NCI-H146 (cell line): ENCODE data around the gene LEFTY2.
"Not testable (repeated sequence)": the region's sequence is repeated elsewhere in the genome, so short reads cannot be mapped to it uniquely, and the experiment has no call there.

Experiments used
- DNase-seq: peaks from one replicate; lab custom pipeline; 2025; lab: John Stamatoyannopoulos, UW

Gene LEFTY2

DNA sequence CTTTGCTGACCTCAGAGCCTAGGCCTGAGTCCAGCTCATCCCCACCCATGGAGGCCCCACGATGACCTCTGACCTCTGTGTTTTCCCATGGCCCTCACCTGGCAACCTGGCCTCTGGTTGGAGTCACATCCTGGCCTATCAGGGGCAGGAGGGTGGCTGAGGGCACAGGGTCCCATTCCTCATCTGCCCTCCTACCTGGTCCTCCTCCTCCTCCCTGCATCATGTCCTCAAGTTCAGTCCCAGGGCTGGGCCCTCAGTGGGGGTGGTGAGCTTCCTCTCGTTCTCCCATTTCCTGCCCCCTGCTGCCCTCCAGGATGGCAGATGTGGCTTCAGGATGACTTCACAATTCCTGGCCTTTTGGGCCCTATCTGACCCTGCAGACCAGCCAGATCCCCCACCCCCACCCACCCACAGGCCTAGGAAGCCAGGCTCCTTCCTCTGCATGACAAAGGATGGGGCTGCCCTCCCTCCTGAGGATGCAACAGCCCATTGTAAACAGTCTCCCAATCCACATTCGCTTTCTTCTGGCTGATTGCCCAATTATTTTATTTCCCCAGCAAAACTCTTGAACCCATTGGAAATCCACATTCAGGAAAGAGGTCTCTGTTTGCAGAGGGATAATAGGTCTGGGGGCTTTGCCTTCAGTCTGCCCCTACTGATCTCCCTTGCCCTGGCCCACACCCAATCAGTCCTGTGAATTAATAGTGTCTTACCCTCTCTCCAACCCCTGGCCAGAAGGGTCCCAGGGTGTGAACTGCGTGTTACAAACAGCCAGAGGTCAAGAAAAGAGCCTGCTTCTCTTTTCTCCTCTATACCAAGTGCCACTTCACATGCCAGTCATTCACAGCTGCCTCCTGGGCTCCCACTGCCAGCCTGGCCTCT is 41.7 kb downstream of the LEFTY2 start:
- no peak for DNase-seq

- DNase-seq, result peak; percentile 87
These were observed 43.2 kb downstream of the LEFTY2 start for GRCh38 chr1:225897595-225898514.

DNA sequence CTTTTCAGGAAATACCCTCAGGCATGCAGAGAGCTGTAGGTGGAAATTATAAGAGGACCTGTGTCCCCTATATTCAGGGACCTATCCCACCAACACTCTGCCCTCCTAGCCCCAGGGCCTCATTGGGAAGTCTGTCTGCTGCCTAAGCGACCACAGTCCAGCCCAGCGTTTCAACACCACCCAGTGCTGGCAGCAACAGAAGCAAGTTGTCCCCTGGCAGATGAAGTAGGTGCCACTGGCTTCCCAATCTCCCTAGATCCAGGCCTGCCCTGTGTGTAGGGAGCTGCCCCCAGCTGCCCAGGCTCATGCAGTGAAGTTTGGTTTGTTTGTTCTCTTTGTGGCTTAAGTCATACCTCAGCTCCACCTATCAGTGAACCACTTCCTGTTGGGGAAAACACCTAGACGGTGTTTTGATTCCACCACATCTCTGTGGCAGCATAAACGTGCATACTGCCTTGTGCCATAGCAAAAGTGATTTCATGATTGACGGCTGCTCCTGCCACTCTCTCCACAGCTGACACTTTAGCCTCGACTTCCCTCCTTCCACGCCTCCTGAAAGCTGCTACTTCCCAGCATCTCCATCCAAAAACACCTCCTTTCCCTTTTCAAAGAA is 44.0 kb downstream of the LEFTY2 start:
- peak; percentile 15 for DNase-seq

- no peak for DNase-seq
These were observed 44.5 kb downstream of the LEFTY2 start for GRCh38 chr1:225896494-225896893.

- no peak for DNase-seq
These were observed 48.7 kb downstream of the LEFTY2 start for GRCh38 chr1:225892307-225892706.

DNA sequence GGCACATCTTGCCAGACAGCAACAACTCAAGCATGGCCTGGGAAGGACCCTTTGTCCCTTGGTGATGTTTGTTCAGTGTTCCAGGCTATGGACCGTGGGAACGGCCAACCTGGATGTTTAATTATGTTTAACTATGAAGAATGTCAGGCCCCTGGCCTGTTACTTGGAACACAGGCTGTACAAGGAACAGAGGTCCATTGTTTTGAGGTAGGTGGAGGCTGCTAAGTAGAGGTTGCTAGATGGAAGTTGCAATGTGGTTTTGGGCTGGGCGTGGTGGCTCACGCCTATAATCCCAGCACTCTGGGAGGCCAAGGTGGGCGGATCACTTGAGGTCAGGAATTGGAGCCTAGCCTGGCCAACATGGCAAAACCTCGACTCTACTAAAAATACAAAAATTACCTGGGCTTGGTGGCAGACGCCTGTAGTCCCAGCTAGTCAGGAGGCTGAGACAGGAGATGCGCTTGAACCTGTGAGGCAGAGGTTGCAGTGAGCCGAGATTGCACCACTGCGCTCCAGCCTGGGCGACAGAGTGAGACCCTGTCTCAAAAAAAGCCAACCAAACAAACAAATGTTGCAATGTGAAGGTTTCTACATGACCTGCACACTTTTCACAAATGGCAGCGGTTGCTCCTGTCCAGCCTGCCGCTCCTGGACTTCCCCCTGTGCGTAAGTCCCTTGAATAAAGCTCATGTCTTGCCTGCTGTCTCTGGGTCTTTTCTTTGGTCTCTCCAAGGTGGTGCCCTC is 49.6 kb downstream of the LEFTY2 start:
- no peak for DNase-seq

GRCh38 chr1:225890346-225891228 is 50.4 kb downstream of the LEFTY2 start:
- DNase-seq, result no peak

- DNase-seq, result no peak
These were observed 51.3 kb downstream of the LEFTY2 start for GRCh38 chr1:225889743-225890142.

- no peak for DNase-seq
These were observed 52.0 kb downstream of the LEFTY2 start, which contains the start of gene LEFTY1 for GRCh38 chr1:225888898-225889601. Gene LEFTY1 (minus strand): TSS chr1:225889146. CDS start chr1:225889066, 80 bp downstream.

DNA sequence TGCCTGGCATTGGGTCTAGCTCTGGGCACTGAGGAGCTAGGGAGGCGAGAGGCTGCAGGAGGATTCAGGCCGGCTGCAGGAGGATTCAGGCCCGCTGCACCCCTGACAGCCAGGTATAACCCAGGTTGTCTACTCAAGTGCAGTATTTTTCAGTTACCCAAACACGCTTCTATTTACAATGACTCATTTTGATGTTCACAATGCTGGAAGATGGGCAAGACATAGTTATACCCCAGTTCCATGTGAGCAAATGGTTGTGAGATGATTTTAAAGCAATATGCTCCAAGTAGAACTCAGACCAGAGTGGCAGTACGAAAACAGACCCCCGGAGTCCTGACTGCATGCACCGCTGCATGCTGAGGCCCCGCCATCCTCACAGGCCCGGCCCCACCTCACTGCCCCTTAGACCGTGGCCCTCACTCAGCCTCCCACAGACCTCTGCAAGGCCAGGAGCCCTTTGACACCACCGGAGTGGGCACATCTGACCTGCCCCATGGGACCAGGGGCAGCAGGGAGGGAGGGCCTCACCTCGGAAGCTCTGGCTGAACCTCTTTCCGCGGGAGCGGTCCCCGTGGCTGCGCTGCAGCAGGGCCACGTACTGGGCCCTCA is 52.6 kb downstream of the LEFTY2 start:
- no peak for DNase-seq

GRCh38 chr1:225887554-225888288 is 53.3 kb downstream of the LEFTY2 start:
- not testable (repeated sequence) for DNase-seq

GRCh38 chr1:225887030-225887314 is 54.0 kb downstream of the LEFTY2 start:
- DNase-seq, result no peak
